GM21576 (cell line): Measurements from ENCODE around the gene RANBP10.
"Not testable (repeated sequence)": the region's sequence is repeated elsewhere in the genome, so short reads cannot be mapped to it uniquely, and the experiment has no call there.

ENCODE experiments used
- ATAC-seq: cut with Tn5 transposase; IDR thresholded peaks from one replicate; pipeline ENCODE4 v1.9.1; 2021; ENCODE audit warnings: mild to moderate bottlenecking, moderate library complexity; ENCODE audit not compliant: unreplicated experiment

RANBP10 gene

DNA sequence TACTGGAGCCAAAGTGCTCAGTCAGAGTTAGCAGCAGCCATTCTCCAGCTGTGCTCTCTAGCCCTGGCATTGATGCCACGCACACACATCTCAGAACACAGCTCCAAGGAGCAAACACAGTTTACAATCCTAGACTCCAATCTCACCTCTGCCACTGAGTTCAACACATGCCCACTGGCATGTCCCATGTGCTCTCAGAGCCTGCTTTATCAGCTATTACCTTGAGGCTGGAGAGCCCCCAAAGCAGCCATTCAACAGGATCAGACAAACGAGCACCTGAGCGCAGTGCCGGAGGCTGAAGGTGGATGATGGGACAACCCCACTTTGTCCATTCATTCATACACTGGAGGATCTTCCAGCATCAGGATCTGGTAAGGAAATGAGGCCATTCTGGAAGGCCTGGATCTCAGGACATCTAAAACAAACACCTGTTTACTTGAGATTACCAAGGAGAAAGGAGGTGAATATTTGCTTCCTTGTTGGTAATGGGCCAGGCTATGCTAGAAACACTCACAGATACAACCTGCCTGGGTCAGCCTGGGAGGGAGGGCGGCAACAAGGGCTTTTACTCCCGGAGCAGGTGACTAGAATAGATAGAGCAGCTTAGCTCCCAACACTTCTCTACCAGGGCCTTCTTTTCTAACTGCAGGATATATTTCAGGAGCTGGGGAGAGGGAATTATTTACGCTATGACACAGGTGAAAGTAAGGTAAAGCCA, 25.4 kb downstream of the RANBP10 start:
- no peak for ATAC-seq

DNA sequence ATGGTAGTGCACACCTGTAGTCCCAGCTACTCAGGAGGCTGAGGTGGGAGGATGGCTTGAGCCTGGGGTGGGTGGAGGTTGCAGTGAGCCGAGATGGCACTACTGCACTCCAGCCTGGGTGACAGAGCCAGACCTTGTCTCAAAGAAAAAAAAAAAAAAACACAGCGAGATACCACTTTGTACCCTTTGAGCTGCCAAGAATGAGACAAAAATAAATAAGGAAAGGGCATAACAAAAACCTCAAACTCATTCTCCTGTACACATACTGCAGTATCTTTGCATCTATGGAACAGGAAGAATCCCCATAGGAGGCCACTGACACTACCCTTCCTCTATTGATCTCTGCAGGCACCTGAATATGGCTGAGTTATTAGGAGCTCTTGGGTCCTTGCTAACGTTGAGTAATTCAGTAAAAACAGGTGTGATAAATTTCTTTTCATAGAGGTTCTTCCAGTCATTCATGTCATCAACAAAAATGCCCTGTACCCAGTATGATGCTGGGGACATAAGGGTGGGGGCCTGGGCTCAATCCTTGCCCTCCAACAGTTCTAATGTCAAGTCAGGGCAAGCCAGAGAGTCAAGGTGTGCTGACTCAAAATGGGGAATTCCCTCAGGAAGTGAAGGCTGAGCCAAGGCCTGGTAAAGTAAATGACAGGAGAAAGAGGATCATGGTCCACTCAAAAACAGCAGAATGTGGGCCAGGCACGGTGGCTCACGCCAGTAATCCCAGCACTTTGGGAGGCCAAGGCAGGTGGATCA, 26.9 kb downstream of the RANBP10 start:
- ATAC-seq = no peak

DNA sequence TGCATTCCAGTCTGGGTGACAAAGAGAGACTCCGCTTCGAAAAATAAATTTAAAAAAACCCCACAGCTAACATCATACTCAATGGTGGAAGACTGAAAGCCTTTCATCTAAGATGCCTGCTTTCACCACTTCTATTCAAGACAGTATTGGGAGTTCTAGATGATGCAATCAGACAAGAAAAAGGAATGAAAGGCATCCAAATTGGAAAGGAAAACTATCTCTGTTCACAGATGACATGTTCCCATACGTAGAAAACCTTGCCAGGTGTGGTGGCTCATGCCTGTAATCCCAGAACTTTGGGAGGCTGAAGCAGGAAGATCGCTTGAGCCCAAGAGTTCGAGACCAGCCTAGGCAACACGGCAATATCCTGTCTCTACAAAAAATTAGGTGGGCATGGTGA, 31.1 kb downstream of the RANBP10 start:
- ATAC-seq = no peak

GRCh38 chr16:67774457-67774853, 31.9 kb downstream of the RANBP10 start:
- no peak for ATAC-seq

GRCh38 chr16:67773569-67774456, 32.5 kb downstream of the RANBP10 start:
- ATAC-seq = no peak

GRCh38 chr16:67773099-67773498, 33.3 kb downstream of the RANBP10 start:
- ATAC-seq = no peak

DNA sequence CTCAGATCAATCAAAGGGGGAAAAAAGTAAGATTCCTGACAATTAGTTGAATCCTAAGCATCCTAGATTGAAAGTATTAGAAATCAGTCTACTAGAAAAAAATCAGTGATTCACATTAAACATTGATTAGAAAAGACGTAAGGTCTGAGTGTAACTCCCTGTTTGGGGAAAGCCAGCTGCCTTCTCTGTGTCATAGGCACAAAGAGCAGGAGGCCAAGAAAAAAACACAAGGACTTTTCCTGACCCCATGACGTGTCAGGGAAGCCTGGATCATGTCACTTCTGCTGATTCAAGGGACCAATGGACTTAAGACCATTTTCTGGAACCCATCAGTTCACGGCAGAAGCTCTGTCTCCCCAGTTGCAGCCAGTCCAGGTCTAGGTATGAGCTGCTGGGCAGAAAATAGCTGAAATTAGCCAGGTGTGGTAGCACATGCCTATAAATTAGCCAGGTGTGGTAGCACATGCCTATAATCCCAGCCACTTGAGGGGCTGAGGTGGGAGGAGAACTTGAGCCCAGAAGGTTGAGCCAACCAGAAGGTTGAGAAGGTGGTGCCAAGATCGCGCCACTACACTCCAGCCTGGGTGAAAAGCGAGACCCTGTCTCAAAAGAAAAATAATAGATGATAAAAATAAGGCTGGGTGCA, 35.9 kb downstream of the RANBP10 start:
- no peak for ATAC-seq

GRCh38 chr16:67767953-67768352, 38.4 kb downstream of the RANBP10 start:
- ATAC-seq = no peak

DNA sequence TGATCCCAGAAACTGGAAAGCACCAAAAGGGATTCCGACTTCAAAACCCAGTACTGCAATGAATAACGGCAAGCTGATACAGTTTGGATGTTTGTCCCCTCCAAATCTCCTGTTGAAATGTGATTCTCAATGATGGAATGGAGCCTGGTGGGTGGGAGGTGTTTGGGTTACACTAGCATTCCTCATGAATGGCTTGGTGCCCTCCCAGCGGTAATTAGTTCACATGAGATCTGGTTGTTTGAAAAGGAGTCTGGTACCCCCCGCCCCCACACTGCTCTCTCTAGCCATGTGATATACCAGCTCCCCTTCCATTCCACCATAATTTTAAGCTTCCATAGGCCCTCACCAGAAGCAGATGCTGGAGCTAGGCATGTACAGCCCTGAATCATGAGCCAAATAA, 40.1 kb downstream of the RANBP10 start:
- ATAC-seq = no peak

- ATAC-seq = no peak
Measured at GRCh38 chr16:67764158-67764667, 42.1 kb downstream of the RANBP10 start.

GRCh38 chr16:67763066-67763465, 43.3 kb downstream of the RANBP10 start:
- ATAC-seq = no peak

DNA sequence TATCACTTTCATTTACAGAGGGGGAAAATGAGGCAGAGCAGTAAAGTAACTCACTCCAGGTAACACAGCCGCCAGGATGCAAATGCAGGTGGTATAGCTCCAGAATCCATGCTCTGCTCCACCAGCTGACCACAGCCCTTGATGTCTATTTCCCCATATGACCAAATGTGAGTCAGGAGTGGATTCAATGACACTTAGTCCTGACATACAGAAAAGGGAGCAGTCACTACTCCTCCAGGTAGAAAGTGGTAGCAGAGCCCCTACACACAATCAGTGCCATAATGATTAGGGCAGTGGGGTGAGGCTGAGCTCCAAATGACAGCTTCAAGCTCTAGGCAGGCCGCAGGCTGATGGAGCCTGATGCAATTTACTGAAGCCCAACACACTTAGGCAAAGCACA, 44.0 kb downstream of the RANBP10 start:
- no peak for ATAC-seq

- no peak for ATAC-seq
Measured at GRCh38 chr16:67761924-67762323, 44.4 kb downstream of the RANBP10 start.

DNA sequence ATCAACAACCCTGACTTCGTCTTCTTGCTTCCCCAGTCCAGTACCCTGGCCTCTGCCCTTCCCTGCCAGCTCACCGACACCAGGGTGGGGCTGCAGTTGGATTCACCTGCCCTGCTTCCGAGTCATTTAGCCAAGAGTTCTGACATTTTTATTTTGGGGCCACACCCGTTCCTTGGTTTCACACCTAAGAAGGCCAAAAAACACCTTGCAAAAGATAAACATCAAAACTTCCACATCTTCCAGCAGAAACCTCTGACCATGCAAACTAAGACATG, 45.5 kb downstream of the RANBP10 start:
- no peak for ATAC-seq

DNA sequence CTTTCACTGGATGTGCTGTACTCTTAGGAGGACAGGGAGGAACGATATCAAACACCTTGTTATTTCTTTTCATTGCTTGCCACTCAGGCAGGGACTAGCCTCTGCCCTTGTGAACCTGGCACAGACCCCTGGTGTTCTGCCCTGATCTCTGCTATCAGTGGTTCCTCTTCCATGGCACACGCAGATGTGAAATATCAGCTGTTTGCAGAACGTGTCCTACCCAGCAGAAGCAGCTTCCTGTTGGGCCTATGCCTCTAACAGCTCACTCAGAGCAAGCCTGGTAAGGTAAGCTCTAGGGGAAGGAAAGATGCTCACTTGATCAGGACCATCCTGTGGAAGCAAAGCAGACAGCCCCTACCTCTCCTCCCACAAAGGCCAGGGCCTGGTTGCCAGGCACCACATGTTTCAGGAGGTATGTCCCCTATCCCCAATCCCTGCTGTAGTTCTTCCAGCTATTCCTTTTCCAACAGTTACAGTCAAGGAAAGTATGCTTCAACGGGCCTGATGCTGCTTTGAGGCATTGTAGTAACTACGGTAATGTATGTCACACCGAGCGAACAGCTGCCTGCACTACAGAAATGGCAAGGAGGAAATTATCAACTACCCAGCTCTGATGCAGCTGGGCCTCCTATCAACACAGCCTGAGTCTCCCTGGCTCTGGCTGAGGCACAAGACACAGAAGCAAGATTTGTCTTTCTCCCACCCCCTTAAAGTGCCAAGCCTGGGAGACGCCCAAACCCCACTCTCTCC, 46.0 kb downstream of the RANBP10 start:
- ATAC-seq = no peak

- ATAC-seq = no peak
Measured at GRCh38 chr16:67758966-67759365, 47.4 kb downstream of the RANBP10 start.

DNA sequence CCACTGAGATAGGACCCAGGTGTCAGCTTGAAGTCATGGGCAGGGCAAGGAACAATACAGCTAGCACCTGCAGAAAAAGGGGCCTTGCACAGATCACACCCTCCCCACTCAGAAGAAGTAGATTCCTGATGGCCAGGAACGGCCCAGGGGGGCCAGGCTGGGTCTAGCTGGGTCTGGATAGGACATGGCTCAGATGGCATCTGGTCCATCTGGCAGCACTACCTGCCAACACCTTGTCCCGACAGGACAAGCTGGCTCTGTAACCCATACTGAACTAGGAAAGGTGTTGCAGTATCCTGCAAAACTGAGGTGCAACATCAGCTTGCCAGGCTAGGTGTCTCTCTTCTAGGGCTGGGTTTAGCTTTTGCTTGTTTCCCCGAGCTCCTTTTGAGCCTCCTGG, 48.4 kb downstream of the RANBP10 start:
- no peak for ATAC-seq

DNA sequence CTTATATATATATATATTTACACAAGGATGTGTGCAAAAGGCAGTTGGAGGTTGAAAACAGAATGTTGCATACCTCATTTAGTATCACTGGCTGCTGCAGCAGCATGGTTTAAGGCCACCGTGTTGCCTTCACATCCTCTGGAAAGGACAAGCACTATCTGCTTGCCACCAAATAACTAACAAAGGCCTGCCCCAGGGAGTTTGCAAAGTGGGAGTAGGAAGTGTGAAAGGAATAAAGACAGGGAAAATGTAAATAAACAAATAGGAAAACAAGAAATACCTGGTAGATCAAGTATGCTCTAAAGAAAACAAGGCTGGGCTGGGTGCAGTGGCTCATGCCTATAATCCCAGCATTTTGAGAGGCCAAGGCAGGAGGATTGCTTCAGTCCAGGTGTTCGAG, 53.7 kb downstream of the RANBP10 start:
- no peak for ATAC-seq

GRCh38 chr16:67751331-67751730, 55.0 kb downstream of the RANBP10 start:
- not testable (repeated sequence) for ATAC-seq

GRCh38 chr16:67750466-67750865, 55.9 kb downstream of the RANBP10 start:
- ATAC-seq = no peak
